Measurements from ENCODE around the gene STOM. TPM values are rescaled to one million over a fixed set of nuclear protein-coding genes. Genes with fewer than 3 reads are reported as not detected.

The STOM gene
- total RNA-seq, 1 experiment from 2014 or later, result 7.6 TPM

- no peaks in the 10 kb centered on the region for H3K36me3 ChIP-seq (ENCODE audit: low read depth)
- CTCF ChIA-PET, result no interaction called here
- H4K20me1 ChIP-seq (ENCODE audit: insufficient read depth), result no peaks in the 10 kb centered on the region
- DNase-seq, result peak in 1 of 2 experiments; percentile 59
- intact Hi-C loops (cut with micrococcal nuclease; ENCODE audit: unreplicated experiment), result no loop called here
- no peaks in the 10 kb centered on the region for H3K79me2 ChIP-seq (ENCODE audit: low read depth)
- H3K9me3 ChIP-seq (ENCODE audit: insufficient read depth, low read depth), result no peaks in the 10 kb centered on the region
- no peak for TF ChIP-seq EZH2 (IDR thresholded peaks at IDR 0.05; ENCODE audit: low read depth)
- no peak for TF ChIP-seq CTCF (conservative IDR thresholded peaks at IDR 0.05)
- H3F3A ChIP-seq (ENCODE audit: insufficient read depth, low read depth), result 0 out of 2 replicates have a peak, but pooled peaks cover 9% of the 10 kb centered on the region
- no TSS peak for BruUV-seq (replicated peaks)
- POLR2A ChIA-PET (ENCODE audit: unreplicated experiment), result no interaction called here
- no peaks in the 10 kb centered on the region for H3K9me2 ChIP-seq (ENCODE audit: insufficient read depth)
- H3K4me2 ChIP-seq, result peak overlapping the region; percentile 11; the same call in 1 of the 2 replicates
- no peak overlapping the region for H3K4me3 ChIP-seq
- H3K27me3 ChIP-seq (ENCODE audit: insufficient read depth, low read depth), result no peaks in the 10 kb centered on the region
- peaks cover 20% of the 10 kb centered on the region for H3K4me1 ChIP-seq (replicated peaks; ENCODE audit: insufficient read depth)
- H2AFZ ChIP-seq, result no peak overlapping the region
- no peak overlapping the region for H3K27ac ChIP-seq
Measured at GRCh38 chr9:121333950-121334773, 35.9 kb downstream of the STOM start.

GRCh38 chr9:121331992-121332685, 37.9 kb downstream of the STOM start:
- Histone ChIP-seq H4K20me1 (ENCODE audit: insufficient read depth) (no peaks in the 10 kb centered on the region), H3K36me3 (ENCODE audit: low read depth) (no peaks in the 10 kb centered on the region), H3K27me3 (ENCODE audit: insufficient read depth, low read depth) (no peaks in the 10 kb centered on the region), H2AFZ (no peak overlapping the region), H3K4me2 (no peak overlapping the region), H3K9me2 (ENCODE audit: insufficient read depth) (no peaks in the 10 kb centered on the region), H3K4me3 (no peak overlapping the region), H3K27ac (no peak overlapping the region), H3K9me3 (ENCODE audit: insufficient read depth, low read depth) (no peaks in the 10 kb centered on the region), H3K4me1 (replicated peaks; ENCODE audit: insufficient read depth) (peaks cover 20% of the 10 kb centered on the region), H3F3A (ENCODE audit: insufficient read depth, low read depth) (0 out of 2 replicates have a peak, but pooled peaks cover 9% of the 10 kb centered on the region), H3K79me2 (ENCODE audit: low read depth) (no peaks in the 10 kb centered on the region)
- TF ChIP-seq EZH2 (IDR thresholded peaks at IDR 0.05; ENCODE audit: low read depth) (no peak), CTCF (conservative IDR thresholded peaks at IDR 0.05) (peak; percentile 47; the same call in 1 of the 2 replicates)
- intact Hi-C loops (cut with micrococcal nuclease; ENCODE audit: unreplicated experiment), result no loop called here
- no TSS peak for BruUV-seq (replicated peaks)
- CTCF ChIA-PET, result no interaction called here
- POLR2A ChIA-PET (ENCODE audit: unreplicated experiment), result no interaction called here
- no peak for DNase-seq

GRCh38 chr9:121331549-121331948, 38.5 kb downstream of the STOM start:
- 0 out of 2 replicates have a peak, but pooled peaks cover 9% of the 10 kb centered on the region for H3F3A ChIP-seq (ENCODE audit: insufficient read depth, low read depth)
- H3K79me2 ChIP-seq (ENCODE audit: low read depth), result no peaks in the 10 kb centered on the region
- TF ChIP-seq CTCF (conservative IDR thresholded peaks at IDR 0.05) (no peak), EZH2 (IDR thresholded peaks at IDR 0.05; ENCODE audit: low read depth) (no peak)
- intact Hi-C loops (cut with micrococcal nuclease; ENCODE audit: unreplicated experiment), result no loop called here
- H3K27me3 ChIP-seq (ENCODE audit: insufficient read depth, low read depth), result no peaks in the 10 kb centered on the region
- no peak overlapping the region for H3K4me3 ChIP-seq
- no peaks in the 10 kb centered on the region for H3K36me3 ChIP-seq (ENCODE audit: low read depth)
- H2AFZ ChIP-seq, result no peak overlapping the region
- no peaks in the 10 kb centered on the region for H3K9me2 ChIP-seq (ENCODE audit: insufficient read depth)
- peaks cover 20% of the 10 kb centered on the region for H3K4me1 ChIP-seq (replicated peaks; ENCODE audit: insufficient read depth)
- ChIA-PET CTCF (no interaction called here), POLR2A (ENCODE audit: unreplicated experiment) (no interaction called here)
- H4K20me1 ChIP-seq (ENCODE audit: insufficient read depth), result no peaks in the 10 kb centered on the region
- no peak overlapping the region for H3K27ac ChIP-seq
- BruUV-seq (replicated peaks), result no TSS peak
- no peak for DNase-seq
- no peaks in the 10 kb centered on the region for H3K9me3 ChIP-seq (ENCODE audit: insufficient read depth, low read depth)
- no peak overlapping the region for H3K4me2 ChIP-seq
